Measurements from ENCODE around the gene PRKN.

Gene PRKN

GRCh38 chr6:161667957-161668356 is 1059.6 kb downstream of the PRKN start:
- no peak for DNase-seq (ENCODE audit: low read depth in 2 of 2)

GRCh38 chr6:161663682-161664081 is 1063.9 kb downstream of the PRKN start:
- no peak for DNase-seq (ENCODE audit: low read depth in 2 of 2)

- no peak for DNase-seq (ENCODE audit: low read depth in 2 of 2)
Observed at GRCh38 chr6:161660666-161661571, 1066.6 kb downstream of the PRKN start.

GRCh38 chr6:161658211-161658610 is 1069.4 kb downstream of the PRKN start:
- DNase-seq (ENCODE audit: low read depth in 2 of 2) = no peak

- no peak for DNase-seq (ENCODE audit: low read depth in 2 of 2)
Observed at GRCh38 chr6:161654209-161654608, 1073.4 kb downstream of the PRKN start.

GRCh38 chr6:161651949-161652348 is 1075.6 kb downstream of the PRKN start:
- no peak for DNase-seq (ENCODE audit: low read depth in 2 of 2)

- no peak for DNase-seq (ENCODE audit: low read depth in 2 of 2)
Observed at GRCh38 chr6:161649841-161650240, 1077.7 kb downstream of the PRKN start.

- DNase-seq (ENCODE audit: low read depth in 2 of 2) = no peak
Observed at GRCh38 chr6:161649068-161649467, 1078.5 kb downstream of the PRKN start.

GRCh38 chr6:161647234-161647633 is 1080.3 kb downstream of the PRKN start:
- no peak for DNase-seq (ENCODE audit: low read depth in 2 of 2)

- no peak for DNase-seq (ENCODE audit: low read depth in 2 of 2)
Observed at GRCh38 chr6:161644521-161644920, 1083.0 kb downstream of the PRKN start.

GRCh38 chr6:161641175-161641574 is 1086.4 kb downstream of the PRKN start:
- DNase-seq (ENCODE audit: low read depth in 2 of 2) = no peak

GRCh38 chr6:161639772-161640171 is 1087.8 kb downstream of the PRKN start:
- DNase-seq (ENCODE audit: low read depth in 2 of 2) = no peak

- no peak for DNase-seq (ENCODE audit: low read depth in 2 of 2)
Observed at GRCh38 chr6:161637658-161638057, 1089.9 kb downstream of the PRKN start.

- DNase-seq (ENCODE audit: low read depth in 2 of 2) = no peak
Observed at GRCh38 chr6:161636882-161637430, 1090.6 kb downstream of the PRKN start.

GRCh38 chr6:161635975-161636374 is 1091.6 kb downstream of the PRKN start:
- no peak for DNase-seq (ENCODE audit: low read depth in 2 of 2)

- DNase-seq (ENCODE audit: low read depth in 2 of 2) = no peak
Observed at GRCh38 chr6:161634916-161635315, 1092.7 kb downstream of the PRKN start.

- peak; percentile 97 to 98 for DNase-seq (ENCODE audit: low read depth in 2 of 2)
Observed at GRCh38 chr6:161631676-161632194, 1095.8 kb downstream of the PRKN start.

GRCh38 chr6:161630674-161631073 is 1096.9 kb downstream of the PRKN start:
- DNase-seq (ENCODE audit: low read depth in 2 of 2) = no peak

- DNase-seq (ENCODE audit: low read depth in 2 of 2) = no peak
Observed at GRCh38 chr6:161626132-161626676, 1101.4 kb downstream of the PRKN start.

GRCh38 chr6:161624111-161624510 is 1103.5 kb downstream of the PRKN start:
- no peak for DNase-seq (ENCODE audit: low read depth in 2 of 2)

- DNase-seq (ENCODE audit: low read depth in 2 of 2) = no peak
Observed at GRCh38 chr6:161622779-161623178, 1104.8 kb downstream of the PRKN start.

GRCh38 chr6:161618831-161619454 is 1108.6 kb downstream of the PRKN start:
- DNase-seq (ENCODE audit: low read depth in 2 of 2) = peak in 1 of 2 experiments; percentile 40
